Activated CD8-positive, alpha-beta memory T cell treated with anti-CD3 and anti-CD28 coated beads for 24 hours (primary cell): ENCODE measurements around the gene CTNNBL1.

ENCODE experiments used
- DNase-seq: peaks from one replicate; pipeline ENCODE4 v3.0.0-alpha.2; 2020

The CTNNBL1 gene

GRCh38 chr20:37786043-37786442 is 92.2 kb downstream of the CTNNBL1 start:
- no peak for DNase-seq

GRCh38 chr20:37789408-37789807 is 95.6 kb downstream of the CTNNBL1 start:
- DNase-seq = no peak

GRCh38 chr20:37790900-37791299 is 97.1 kb downstream of the CTNNBL1 start:
- DNase-seq = no peak

- DNase-seq = no peak
Measured at GRCh38 chr20:37796121-37796520, 102.3 kb downstream of the CTNNBL1 start.

GRCh38 chr20:37796733-37797132 is 102.9 kb downstream of the CTNNBL1 start:
- no peak for DNase-seq

- no peak for DNase-seq
Measured at GRCh38 chr20:37797669-37798175, 103.9 kb downstream of the CTNNBL1 start.

- no peak for DNase-seq
Measured at GRCh38 chr20:37798312-37798711, 104.5 kb downstream of the CTNNBL1 start.

GRCh38 chr20:37800618-37801017 is 106.8 kb downstream of the CTNNBL1 start:
- no peak for DNase-seq

GRCh38 chr20:37801921-37802320 is 108.1 kb downstream of the CTNNBL1 start:
- DNase-seq = no peak

- no peak for DNase-seq
Measured at GRCh38 chr20:37803438-37804307, 109.8 kb downstream of the CTNNBL1 start.

- DNase-seq = no peak
Measured at GRCh38 chr20:37804584-37805566, 111.0 kb downstream of the CTNNBL1 start.

- no peak for DNase-seq
Measured at GRCh38 chr20:37807471-37808232, 113.8 kb downstream of the CTNNBL1 start.

- no peak for DNase-seq
Measured at GRCh38 chr20:37808233-37809070, 114.6 kb downstream of the CTNNBL1 start.

GRCh38 chr20:37810027-37810426 is 116.2 kb downstream of the CTNNBL1 start:
- no peak for DNase-seq

- DNase-seq = no peak
Measured at GRCh38 chr20:37816003-37816402, 122.2 kb downstream of the CTNNBL1 start.

- no peak for DNase-seq
Measured at GRCh38 chr20:37816726-37817125, 122.9 kb downstream of the CTNNBL1 start.

- no peak for DNase-seq
Measured at GRCh38 chr20:37821696-37822095, 127.9 kb downstream of the CTNNBL1 start.

GRCh38 chr20:37822141-37822601 is 128.3 kb downstream of the CTNNBL1 start:
- no peak for DNase-seq

GRCh38 chr20:37823296-37823980 is 129.6 kb downstream of the CTNNBL1 start:
- DNase-seq = no peak

- DNase-seq = no peak
Measured at GRCh38 chr20:37827605-37828004, 133.8 kb downstream of the CTNNBL1 start.

- no peak for DNase-seq
Measured at GRCh38 chr20:37828684-37829083, 134.9 kb downstream of the CTNNBL1 start.
